ENCODE results near the gene UNC45A.
"Not testable (repeated sequence)": the region's sequence is repeated elsewhere in the genome, so short reads cannot be mapped to it uniquely, and the experiment has no call there.

The UNC45A gene

GRCh38 chr15:90903733-90904536, 31.1 kb upstream of the UNC45A start:
- DNase-seq (ENCODE audit: low spot score): no peak

- DNase-seq (ENCODE audit: low spot score): no peak
These were observed 30.3 kb upstream of the UNC45A start for GRCh38 chr15:90904746-90905145.

DNA sequence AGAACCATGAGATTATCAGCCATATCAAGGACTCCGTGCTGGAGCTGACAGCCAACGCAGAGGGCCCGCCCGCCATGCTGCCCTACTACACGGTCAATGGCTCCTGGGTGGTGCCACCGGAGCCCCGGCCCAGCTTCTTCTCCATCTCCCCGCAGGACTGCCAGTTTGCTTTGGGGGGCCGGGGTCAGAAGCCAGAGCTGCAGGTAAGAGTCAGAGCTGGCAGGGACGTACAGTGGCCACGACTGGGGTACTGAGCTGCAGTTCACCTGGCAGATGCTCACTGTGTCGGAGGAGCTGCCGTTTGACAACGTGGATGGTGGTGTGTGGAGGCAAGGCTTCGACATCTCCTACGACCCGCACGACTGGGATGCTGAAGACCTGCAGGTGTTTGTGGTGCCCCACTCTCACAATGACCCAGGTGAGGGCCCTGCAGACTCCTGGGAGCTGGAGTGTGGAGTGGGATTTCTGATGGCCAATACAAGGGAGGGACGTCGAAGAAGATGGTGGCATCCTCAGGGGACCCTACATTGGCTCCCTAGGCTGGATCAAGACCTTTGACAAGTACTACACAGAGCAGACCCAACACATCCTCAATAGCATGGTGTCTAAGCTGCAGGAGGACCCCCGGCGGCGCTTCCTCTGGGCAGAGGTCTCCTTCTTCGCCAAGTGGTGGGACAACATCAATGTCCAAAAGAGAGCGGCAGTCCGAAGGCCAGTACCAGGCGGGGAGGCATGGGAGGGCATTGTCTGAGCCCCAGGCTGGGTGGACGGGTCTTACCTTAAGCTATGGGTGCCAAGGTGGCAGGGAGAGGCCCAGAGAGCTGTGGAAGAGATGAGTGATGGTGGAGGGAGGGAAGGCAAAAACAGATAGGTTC, 29.5 kb upstream of the UNC45A start:
- no peak for DNase-seq (ENCODE audit: low spot score)

- DNase-seq (ENCODE audit: low spot score): no peak
These were observed 28.8 kb upstream of the UNC45A start for GRCh38 chr15:90906181-90906849.

DNA sequence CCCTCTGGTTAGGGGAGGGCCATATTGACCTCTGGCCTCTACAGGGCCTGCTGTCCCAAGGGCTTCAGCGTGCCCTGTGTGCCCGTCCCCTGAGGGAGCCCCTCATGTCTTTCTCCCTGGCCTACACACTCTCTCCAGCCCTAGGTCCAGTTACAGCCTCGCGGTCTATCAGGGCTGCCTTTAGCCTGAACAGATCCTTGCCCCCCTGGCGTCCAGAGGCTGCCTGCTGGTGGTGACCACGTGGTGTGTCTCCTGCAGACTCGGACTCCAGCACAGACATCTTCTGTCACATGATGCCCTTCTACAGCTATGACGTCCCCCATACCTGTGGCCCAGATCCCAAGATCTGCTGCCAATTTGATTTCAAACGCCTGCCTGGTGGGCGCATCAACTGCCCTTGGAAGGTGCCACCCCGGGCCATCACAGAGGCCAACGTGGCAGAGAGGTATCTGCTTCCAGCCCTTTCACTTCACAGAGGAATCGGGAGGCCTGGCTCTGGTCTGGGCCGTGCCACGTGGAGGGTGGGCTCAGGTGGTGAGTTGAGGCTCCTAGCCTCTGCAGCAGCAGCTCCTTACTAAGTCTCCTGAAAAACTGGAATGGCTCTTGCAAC, 27.9 kb upstream of the UNC45A start:
- no peak for DNase-seq (ENCODE audit: low spot score)

DNA sequence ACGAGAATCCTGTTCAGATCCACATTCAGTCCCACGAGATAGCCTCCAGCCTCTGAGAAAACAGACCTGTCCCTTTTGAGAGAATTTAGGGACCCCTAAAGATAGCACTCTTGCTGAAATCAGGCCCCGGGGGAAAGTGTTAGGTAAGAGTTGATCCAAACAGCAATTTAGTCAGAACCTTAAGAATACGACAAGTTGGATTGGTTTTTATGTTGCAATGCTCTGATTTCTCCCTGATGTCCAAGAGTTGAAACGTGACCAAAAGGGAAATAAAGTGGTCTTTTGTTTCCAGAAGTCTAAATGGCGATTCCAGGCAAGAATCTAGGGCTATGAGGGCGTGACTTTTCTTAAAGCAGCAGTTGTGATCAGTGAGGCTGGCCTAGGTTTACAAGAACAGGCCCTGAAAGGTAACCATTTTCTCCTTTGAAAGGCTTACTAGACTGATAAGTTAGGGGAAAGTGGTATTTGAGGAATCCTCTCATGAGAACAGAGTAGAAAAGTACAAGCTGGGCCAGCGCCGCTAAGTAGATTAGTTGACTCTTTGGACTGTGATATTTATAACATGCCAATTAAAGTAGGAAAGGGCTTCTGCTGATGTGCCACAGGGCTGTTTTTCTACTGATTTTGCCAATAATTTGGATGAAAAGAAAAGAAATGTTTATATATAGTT, 27.1 kb upstream of the UNC45A start:
- DNase-seq (ENCODE audit: low spot score): no peak

DNA sequence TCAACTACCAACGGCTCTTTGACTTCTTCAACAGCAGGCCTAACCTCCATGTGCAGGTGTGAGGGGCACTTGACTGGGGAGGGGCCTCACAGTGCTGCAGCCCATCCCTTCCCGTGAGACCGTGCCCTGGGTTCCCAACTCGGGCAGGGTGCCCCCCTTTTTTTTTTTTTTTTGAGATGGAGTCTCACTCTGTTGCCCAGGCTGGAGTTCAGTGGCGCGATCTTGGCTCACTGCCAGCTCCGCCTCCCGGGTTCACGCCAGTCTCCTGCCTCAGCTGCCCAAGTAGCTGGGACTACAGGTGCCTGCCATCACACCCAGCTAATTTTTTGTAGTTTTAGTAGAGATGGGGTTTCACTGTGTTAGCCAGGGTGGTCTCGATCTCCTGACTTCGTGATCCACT, 25.6 kb upstream of the UNC45A start:
- DNase-seq (ENCODE audit: low spot score): not testable (repeated sequence)

- DNase-seq (ENCODE audit: low spot score): no peak
These were observed 25.1 kb upstream of the UNC45A start for GRCh38 chr15:90909976-90910375.

- no peak for DNase-seq (ENCODE audit: low spot score)
These were observed 24.4 kb upstream of the UNC45A start for GRCh38 chr15:90910441-90911301.

DNA sequence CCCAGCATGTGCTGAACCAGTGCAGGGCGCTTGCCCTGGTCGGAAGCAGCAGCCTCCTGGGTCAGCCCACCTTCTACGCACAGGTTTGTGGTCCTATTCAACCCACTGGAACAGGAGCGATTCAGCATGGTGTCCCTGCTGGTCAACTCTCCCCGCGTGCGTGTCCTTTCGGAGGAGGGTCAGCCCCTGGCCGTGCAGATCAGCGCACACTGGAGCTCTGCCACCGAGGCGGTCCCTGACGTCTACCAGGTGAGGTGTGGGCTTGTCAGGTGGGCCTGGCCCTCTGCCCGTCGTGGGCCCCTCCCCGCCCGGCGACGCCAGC, 23.8 kb upstream of the UNC45A start:
- no peak for DNase-seq (ENCODE audit: low spot score)

DNA sequence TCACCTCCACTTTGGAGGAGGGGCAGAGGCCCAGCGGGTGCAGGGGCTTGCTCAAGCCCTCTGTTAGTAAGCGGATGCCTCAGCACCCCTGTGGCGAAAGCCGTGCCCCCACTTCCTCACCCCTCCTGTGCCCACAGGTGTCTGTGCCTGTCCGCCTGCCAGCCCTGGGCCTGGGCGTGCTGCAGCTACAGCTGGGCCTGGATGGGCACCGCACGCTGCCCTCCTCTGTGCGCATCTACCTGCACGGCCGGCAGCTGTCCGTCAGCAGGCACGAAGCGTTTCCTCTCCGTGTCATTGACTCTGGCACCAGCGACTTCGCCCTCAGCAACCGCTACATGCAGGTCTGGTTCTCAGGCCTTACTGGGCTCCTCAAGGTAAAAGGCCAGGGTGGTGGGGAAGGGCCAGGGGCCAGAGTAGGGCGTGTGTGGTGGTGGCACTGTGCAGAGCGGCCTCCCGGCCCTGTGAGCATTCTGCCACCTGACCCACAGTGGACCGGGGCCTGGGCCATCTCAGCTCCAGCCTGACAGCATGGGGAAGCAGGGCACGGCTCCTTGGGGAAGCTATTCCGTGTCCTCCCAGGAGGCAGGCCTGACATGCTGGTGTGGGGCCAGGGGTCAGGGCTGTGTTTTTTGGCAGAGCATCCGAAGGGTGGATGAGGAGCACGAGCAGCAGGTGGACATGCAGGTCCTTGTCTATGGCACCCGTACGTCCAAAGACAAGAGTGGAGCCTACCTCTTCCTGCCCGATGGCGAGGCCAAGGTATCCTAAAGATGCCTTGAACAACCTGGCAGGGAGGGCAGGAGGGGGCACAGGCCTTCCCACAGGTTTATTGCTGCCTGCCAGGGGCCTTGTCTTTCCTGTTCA, 22.9 kb upstream of the UNC45A start:
- DNase-seq (ENCODE audit: low spot score): no peak

GRCh38 chr15:90912770-90913075, 22.4 kb upstream of the UNC45A start:
- no peak for DNase-seq (ENCODE audit: low spot score)

GRCh38 chr15:90913398-90913944, 21.6 kb upstream of the UNC45A start:
- DNase-seq (ENCODE audit: low spot score): no peak

- DNase-seq (ENCODE audit: low spot score): no peak
These were observed 20.6 kb upstream of the UNC45A start for GRCh38 chr15:90914305-90915080.

GRCh38 chr15:90915216-90915807, 19.8 kb upstream of the UNC45A start:
- DNase-seq (ENCODE audit: low spot score): no peak

GRCh38 chr15:90915808-90916440, 19.2 kb upstream of the UNC45A start:
- no peak for DNase-seq (ENCODE audit: low spot score)

GRCh38 chr15:90916461-90916860, 18.6 kb upstream of the UNC45A start:
- DNase-seq (ENCODE audit: low spot score): no peak

- DNase-seq (ENCODE audit: low spot score): no peak
These were observed 17.5 kb upstream of the UNC45A start for GRCh38 chr15:90917569-90917968.
